ENCODE results near the gene AFF3. TPM values are rescaled to one million over a fixed set of nuclear protein-coding genes. Genes with fewer than 3 reads are reported as not detected.

AFF3 gene
- total RNA-seq, 4 donors from 2014 or later: 2.1 to 7.3 (median 3.5) TPM

DNA sequence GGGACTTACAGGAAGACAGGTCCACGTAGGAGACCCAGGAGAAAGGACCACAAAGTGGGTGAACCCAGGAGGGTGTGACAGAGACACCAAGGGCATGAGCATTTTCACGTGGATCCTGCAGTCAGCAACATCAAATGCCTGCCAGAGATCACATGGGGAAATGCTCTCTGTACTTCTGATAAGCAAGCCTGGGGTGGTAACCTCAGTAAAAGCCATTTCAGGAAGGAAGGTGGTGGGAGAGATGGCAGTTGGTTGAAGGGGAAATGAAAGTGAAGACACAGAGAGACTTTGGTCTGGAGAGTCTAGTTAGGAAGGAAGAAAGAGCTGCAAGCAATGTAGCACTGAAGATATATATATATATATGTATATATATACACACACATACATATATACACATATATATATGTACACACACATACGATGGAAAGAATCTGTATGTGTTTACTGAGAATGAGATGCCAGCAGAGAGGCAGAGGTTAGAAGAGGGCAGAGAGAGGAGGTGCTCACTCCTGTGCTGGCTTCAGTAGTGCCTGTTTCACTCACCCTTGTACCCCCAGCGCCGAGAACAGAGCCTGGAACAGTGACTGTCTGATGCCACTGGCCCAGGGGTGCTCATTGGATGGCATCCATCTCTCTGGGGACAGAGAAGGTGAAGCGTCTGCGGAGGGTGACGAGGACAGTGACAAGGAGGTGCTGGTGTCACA is 314.9 kb downstream of the AFF3 start:
- intact Hi-C loops (cut with DNase I; ENCODE audit: low total_unique reads): no loop called here
- no peak for DNase-seq (ENCODE audit: low spot score in 2 of 2)
- no peak overlapping the region for H3K4me3 ChIP-seq (ENCODE audit: low read depth, poor library complexity, severe bottlenecking)
- TF ChIP-seq, protein P1, sequence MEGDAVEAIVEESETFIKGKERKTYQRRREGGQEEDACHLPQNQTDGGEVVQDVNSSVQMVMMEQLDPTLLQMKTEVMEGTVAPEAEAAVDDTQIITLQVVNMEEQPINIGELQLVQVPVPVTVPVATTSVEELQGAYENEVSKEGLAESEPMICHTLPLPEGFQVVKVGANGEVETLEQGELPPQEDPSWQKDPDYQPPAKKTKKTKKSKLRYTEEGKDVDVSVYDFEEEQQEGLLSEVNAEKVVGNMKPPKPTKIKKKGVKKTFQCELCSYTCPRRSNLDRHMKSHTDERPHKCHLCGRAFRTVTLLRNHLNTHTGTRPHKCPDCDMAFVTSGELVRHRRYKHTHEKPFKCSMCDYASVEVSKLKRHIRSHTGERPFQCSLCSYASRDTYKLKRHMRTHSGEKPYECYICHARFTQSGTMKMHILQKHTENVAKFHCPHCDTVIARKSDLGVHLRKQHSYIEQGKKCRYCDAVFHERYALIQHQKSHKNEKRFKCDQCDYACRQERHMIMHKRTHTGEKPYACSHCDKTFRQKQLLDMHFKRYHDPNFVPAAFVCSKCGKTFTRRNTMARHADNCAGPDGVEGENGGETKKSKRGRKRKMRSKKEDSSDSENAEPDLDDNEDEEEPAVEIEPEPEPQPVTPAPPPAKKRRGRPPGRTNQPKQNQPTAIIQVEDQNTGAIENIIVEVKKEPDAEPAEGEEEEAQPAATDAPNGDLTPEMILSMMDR (IDR thresholded peaks at IDR 0.05): no peak
- TF ChIP-seq POLR2A (IDR thresholded peaks at IDR 0.05): no peak
- WGBS, 2 donors: 82 to 86% methylated on average over 8 of the region's 8 CpGs

DNA sequence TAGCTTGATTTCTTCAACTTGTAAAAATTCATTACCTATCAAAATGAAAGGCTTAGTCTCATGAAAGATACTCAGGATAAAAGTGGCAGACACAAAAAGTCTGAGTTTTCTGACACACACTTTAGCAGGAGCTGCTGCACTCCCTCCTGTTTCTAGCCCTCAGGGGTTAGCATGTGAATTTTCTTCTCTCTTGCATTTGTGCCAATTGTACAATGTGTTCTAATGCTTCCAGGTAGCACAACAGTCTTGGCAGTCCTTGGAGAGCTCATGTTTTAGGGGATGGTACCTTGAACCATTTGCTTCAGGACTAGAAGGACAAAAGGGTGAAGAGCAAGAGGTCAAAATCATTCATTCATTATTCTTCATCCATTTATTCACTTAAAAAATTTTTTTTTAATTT is 316.8 kb downstream of the AFF3 start:
- no peak for TF ChIP-seq POLR2A (IDR thresholded peaks at IDR 0.05)
- TF ChIP-seq, protein P1 (IDR thresholded peaks at IDR 0.05): no peak
- DNase-seq (ENCODE audit: low spot score in 2 of 2): no peak
- intact Hi-C loops (cut with DNase I; ENCODE audit: low total_unique reads): no loop called here
- no peak overlapping the region for H3K4me3 ChIP-seq (ENCODE audit: low read depth, poor library complexity, severe bottlenecking)

DNA sequence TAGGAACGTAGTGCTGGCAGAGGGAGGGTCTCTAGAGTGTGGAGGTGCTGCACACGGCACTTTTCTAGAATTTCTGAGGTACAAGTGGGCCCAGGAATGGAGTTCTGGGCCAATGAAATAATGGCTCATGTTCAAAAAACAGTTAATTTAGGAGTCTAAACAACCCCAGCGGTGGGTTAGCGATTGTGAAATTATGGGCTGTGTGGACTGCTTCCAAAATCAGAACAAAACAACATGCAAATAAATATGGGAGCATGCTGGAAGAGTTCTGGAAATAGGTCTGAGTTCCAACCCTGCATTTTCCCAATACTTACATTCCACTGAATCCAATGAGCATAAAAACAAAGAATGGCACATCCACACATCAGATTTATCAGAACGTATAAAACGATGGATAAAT is 317.6 kb downstream of the AFF3 start:
- intact Hi-C loops (cut with DNase I; ENCODE audit: low total_unique reads): no loop called here
- WGBS, 2 donors: 71 to 76% methylated on average over 6 of the region's 6 CpGs
- no peak for DNase-seq (ENCODE audit: low spot score in 2 of 2)
- no peak overlapping the region for H3K4me3 ChIP-seq (ENCODE audit: low read depth, poor library complexity, severe bottlenecking)
- TF ChIP-seq, protein P1 (IDR thresholded peaks at IDR 0.05): no peak
- no peak for TF ChIP-seq POLR2A (IDR thresholded peaks at IDR 0.05)

DNA sequence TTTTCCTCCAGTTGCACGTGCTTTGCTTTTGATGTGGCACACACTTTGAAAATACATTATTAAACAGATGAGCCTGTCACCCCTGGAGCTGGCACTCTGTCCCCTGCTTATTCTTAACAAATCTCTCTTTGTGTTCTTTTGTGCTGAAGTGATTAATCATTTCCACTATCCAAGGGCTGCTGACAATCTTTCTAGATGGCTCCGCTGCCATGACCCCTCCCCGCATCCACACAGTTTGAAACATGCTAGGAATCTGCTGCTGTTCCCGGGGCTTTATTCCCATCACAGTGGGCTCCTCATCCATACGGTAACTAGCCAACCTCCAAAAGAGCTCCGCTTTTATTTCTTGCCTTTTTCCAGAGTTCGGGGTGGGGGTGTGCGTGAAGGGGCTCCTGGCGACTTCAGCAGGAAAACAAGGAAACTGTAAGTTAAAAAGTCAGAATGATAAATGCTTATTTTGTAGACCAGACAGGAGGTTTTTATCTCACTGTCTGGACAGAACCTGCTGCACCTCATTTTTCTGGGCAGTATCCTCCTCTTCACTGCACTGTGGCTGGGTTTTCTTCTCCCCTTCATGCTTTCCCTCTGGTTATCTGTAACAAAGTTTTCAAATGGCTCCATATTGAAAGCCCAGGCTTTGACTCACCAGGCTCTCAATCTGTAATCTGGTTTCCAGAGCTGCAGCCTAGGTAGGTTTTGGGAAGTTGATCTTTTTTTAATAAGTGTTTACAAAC is 319.7 kb downstream of the AFF3 start:
- no peak for DNase-seq (ENCODE audit: low spot score in 2 of 2)
- TF ChIP-seq, protein P1 (IDR thresholded peaks at IDR 0.05): no peak
- TF ChIP-seq POLR2A (IDR thresholded peaks at IDR 0.05): no peak
- H3K4me3 ChIP-seq (ENCODE audit: low read depth, poor library complexity, severe bottlenecking): no peak overlapping the region
- intact Hi-C loops (cut with DNase I; ENCODE audit: low total_unique reads): no loop called here
- 58 to 64% methylated on average over 9 of the region's 9 CpGs for WGBS, 2 donors

DNA sequence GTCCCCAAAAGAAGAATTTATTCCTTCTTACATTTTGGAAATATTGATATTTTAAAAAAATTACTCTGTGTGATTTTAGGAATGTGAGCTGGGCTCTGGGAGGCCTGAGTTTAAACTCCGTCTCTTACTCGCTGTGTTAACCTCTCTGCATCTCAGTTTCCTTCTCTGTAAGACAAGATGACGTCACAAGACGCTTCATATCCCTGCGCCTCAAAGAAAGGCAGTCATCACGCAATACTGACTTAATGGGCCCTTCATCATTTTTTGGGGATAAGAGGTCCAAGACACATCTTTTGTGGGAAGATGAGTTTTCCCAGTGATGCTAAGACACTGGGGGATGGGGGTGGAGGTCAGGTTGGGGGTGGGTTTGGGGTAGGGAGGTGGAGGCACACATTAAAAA is 320.4 kb downstream of the AFF3 start:
- H3K4me3 ChIP-seq (ENCODE audit: low read depth, poor library complexity, severe bottlenecking): no peak overlapping the region
- no peak for DNase-seq (ENCODE audit: low spot score in 2 of 2)
- 91 to 98% methylated on average over 6 of the region's 6 CpGs for WGBS, 2 donors
- TF ChIP-seq POLR2A (IDR thresholded peaks at IDR 0.05): no peak
- TF ChIP-seq, protein P1 (IDR thresholded peaks at IDR 0.05): no peak
- intact Hi-C loops (cut with DNase I; ENCODE audit: low total_unique reads): no loop called here

Data from lower leg skin (tissue), 4 donors.